DOHH2 (cell line): ENCODE data around the gene ABCB8.

Experiments used
- EZH2phosphoT487 ChIP-seq: fragments of 200-600 bp; sonication (generic); IDR thresholded peaks from 2 replicates; pipeline ENCODE4 v1.6.1; 2017; ENCODE audit warnings: borderline replicate concordance, mild to moderate bottlenecking, antibody characterized with exemption, low read length, moderate library complexity, mixed read lengths
- TF ChIP-seq, protein P1 (sequence below): fragments of 200-600 bp; sonication (generic); IDR thresholded peaks from one replicate; pipeline ENCODE4 v1.5.1; 2014; ENCODE audit warnings: antibody characterized with exemption, mild to moderate bottlenecking, low read depth, low read length; ENCODE audit not compliant: poor library complexity, severe bottlenecking

DNA sequence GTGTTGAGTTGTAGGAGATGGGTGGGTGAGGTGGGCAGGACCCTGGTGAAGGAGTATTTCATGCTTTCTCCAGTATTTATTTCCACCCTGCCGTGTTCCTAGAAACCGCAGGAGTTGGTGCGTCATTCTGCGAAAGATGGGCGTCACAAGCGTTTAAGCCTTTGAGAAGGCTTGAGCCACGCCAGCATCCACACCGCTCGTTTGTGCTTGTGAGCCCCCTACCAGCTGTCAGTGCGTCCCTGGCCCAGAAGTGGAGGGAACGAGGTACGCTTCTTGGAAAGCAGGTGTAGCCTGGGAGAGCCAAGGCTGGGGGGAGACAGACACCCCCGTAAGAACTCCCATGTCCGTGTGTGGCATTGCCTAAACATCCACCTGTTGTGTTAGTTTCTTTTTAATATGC, 63.7 kb downstream of the ABCB8 start:
- TF ChIP-seq, protein P1, sequence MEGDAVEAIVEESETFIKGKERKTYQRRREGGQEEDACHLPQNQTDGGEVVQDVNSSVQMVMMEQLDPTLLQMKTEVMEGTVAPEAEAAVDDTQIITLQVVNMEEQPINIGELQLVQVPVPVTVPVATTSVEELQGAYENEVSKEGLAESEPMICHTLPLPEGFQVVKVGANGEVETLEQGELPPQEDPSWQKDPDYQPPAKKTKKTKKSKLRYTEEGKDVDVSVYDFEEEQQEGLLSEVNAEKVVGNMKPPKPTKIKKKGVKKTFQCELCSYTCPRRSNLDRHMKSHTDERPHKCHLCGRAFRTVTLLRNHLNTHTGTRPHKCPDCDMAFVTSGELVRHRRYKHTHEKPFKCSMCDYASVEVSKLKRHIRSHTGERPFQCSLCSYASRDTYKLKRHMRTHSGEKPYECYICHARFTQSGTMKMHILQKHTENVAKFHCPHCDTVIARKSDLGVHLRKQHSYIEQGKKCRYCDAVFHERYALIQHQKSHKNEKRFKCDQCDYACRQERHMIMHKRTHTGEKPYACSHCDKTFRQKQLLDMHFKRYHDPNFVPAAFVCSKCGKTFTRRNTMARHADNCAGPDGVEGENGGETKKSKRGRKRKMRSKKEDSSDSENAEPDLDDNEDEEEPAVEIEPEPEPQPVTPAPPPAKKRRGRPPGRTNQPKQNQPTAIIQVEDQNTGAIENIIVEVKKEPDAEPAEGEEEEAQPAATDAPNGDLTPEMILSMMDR, result no peak
- no peak for TF ChIP-seq EZH2phosphoT487
